Naive B cell (primary cell): ENCODE results near the gene ATP5MG. TPM values are rescaled to one million over a fixed set of nuclear protein-coding genes. Genes with fewer than 3 reads are reported as not detected.

Source experiments
- ATAC-seq, 2 donors: fragments of 150-1000 bp; cut with Tn5 transposase; 2 replicates each; pipeline ENCODE4 v1.10.0; 2021; ENCODE audit warnings: low read depth in 2 of 2, mild to moderate bottlenecking in 2 of 2, moderate library complexity in 2 of 2
- DNase-seq: peaks from one replicate; pipeline ENCODE4 v3.0.0; 2022
- H3K27ac Mint-ChIP-seq, 6 donors: one replicate each; pipeline ENCODE4 v1.8.0; 2020 to 2022; ENCODE audit warnings: mild to moderate bottlenecking in 6 of 6, mixed read lengths in 6 of 6, moderate library complexity in 5 of 6, inconsistent platforms in 2 of 6
- H3K27me3 Mint-ChIP-seq, 3 donors: one replicate each; pipeline ENCODE4 v1.8.0; 2021 to 2022; ENCODE audit warnings: mixed read lengths in 3 of 3, mild to moderate bottlenecking in 1 of 3
- H3K36me3 Mint-ChIP-seq, 2 donors: one replicate each; pipeline ENCODE4 v1.8.0; 2020 to 2022; ENCODE audit warnings: mixed read lengths in 2 of 2, inconsistent platforms in 1 of 2, mild to moderate bottlenecking in 1 of 2
- H3K4me1 Mint-ChIP-seq, 3 donors: one replicate each; pipeline ENCODE4 v1.8.0; 2020 to 2022; ENCODE audit warnings: mixed read lengths in 3 of 3, inconsistent platforms in 1 of 3, mild to moderate bottlenecking in 1 of 3, moderate library complexity in 1 of 3
- H3K4me3 Mint-ChIP-seq, 8 donors: one replicate each; pipeline ENCODE4 v1.8.0; 2020 to 2022; ENCODE audit warnings: mild to moderate bottlenecking in 8 of 8, mixed read lengths in 8 of 8, moderate library complexity in 8 of 8, inconsistent platforms in 2 of 8
- H3K9me3 Mint-ChIP-seq, 7 donors: one replicate each; pipeline ENCODE4 v1.8.0; 2020 to 2022; ENCODE audit warnings: mixed read lengths in 7 of 7, mild to moderate bottlenecking in 5 of 7, inconsistent platforms in 2 of 7, moderate library complexity in 1 of 7
- polyA plus RNA-seq, 6 donors: library from polyadenylated mRNA; unstranded; fragments of 300-500 nt; fragmentation: Illumina TruSeq; gene quantifications; one replicate each; pipeline ENCODE4 v1.2.3, GENCODE V29; 2021; ENCODE audit warnings: low read depth in 6 of 6

ATP5MG gene
- polyA plus RNA-seq, 6 donors from 2014 or later, result 418 to 680 (median 501) TPM

GRCh38 chr11:118439646-118440045, 38.2 kb downstream of the ATP5MG start:
- DNase-seq (no peak), ATAC-seq (no peak)
- Mint-ChIP-seq H3K4me3 (peak overlapping the region in 7 of 8 donors; percentile 12 to 95 (median 48)), H3K4me1 (peaks cover 67 to 77% (median 77%) of the 10 kb centered on the region in 3 donors), H3K27ac (peak overlapping the region in 4 of 6 donors; percentile 65 to 92 (median 80)), H3K9me3 (no peaks in the 10 kb centered on the region), H3K27me3 (no peaks in the 10 kb centered on the region), H3K36me3 (peaks cover 0 to 6% of the 10 kb centered on the region in 2 donors)

GRCh38 chr11:118441770-118442275, 40.4 kb downstream of the ATP5MG start:
- peak overlapping the region in 3 of 8 donors; percentile 12 to 63 (median 53) for H3K4me3 Mint-ChIP-seq
- peaks cover 76 to 88% (median 87%) of the 10 kb centered on the region in 3 donors for H3K4me1 Mint-ChIP-seq
- ATAC-seq, result no peak
- no peak for DNase-seq
- peak overlapping the region; percentile 3 to 92 (median 67) for H3K27ac Mint-ChIP-seq
- H3K9me3 Mint-ChIP-seq, result no peaks in the 10 kb centered on the region
- H3K36me3 Mint-ChIP-seq, result peaks cover 0 to 6% of the 10 kb centered on the region in 2 donors
- no peaks in the 10 kb centered on the region for H3K27me3 Mint-ChIP-seq

GRCh38 chr11:118442301-118442700, 40.9 kb downstream of the ATP5MG start:
- H3K4me1 Mint-ChIP-seq, result peaks cover 76 to 92% (median 88%) of the 10 kb centered on the region in 3 donors
- H3K27ac Mint-ChIP-seq, result peak overlapping the region in 4 of 6 donors; percentile 44 to 92 (median 72)
- ATAC-seq, result no peak
- H3K36me3 Mint-ChIP-seq, result peaks cover 0 to 6% of the 10 kb centered on the region in 2 donors
- DNase-seq, result no peak
- H3K4me3 Mint-ChIP-seq, result peak overlapping the region in 2 of 8 donors; percentile 12 to 63
- H3K27me3 Mint-ChIP-seq, result no peaks in the 10 kb centered on the region
- no peaks in the 10 kb centered on the region for H3K9me3 Mint-ChIP-seq

- Mint-ChIP-seq H3K27me3 (no peaks in the 10 kb centered on the region), H3K36me3 (peaks cover 0 to 6% of the 10 kb centered on the region in 2 donors), H3K27ac (peak overlapping the region in 5 of 6 donors; percentile 45 to 92 (median 69)), H3K4me1 (peaks cover 74 to 90% (median 86%) of the 10 kb centered on the region in 3 donors), H3K9me3 (no peaks in the 10 kb centered on the region), H3K4me3 (peak overlapping the region in 4 of 8 donors; percentile 3 to 16 (median 8))
- DNase-seq (no peak), ATAC-seq (no peak)
Measured at GRCh38 chr11:118442908-118443589, 41.6 kb downstream of the ATP5MG start.

GRCh38 chr11:118443590-118444218, 42.3 kb downstream of the ATP5MG start:
- ATAC-seq (peak; percentile 32 to 56), DNase-seq (no peak)
- Mint-ChIP-seq H3K4me3 (peak overlapping the region in 2 of 8 donors; percentile 3 to 16), H3K4me1 (peaks cover 69 to 83% (median 80%) of the 10 kb centered on the region in 3 donors), H3K27me3 (no peaks in the 10 kb centered on the region), H3K9me3 (no peaks in the 10 kb centered on the region), H3K36me3 (peaks cover 0 to 6% of the 10 kb centered on the region in 2 donors), H3K27ac (peak overlapping the region in 5 of 6 donors; percentile 13 to 92 (median 45))

- no peaks in the 10 kb centered on the region for H3K27me3 Mint-ChIP-seq
- H3K4me3 Mint-ChIP-seq, result peak overlapping the region in 1 of 8 donors; percentile 2
- H3K27ac Mint-ChIP-seq, result peak overlapping the region in 1 of 6 donors; percentile 24
- H3K9me3 Mint-ChIP-seq, result no peaks in the 10 kb centered on the region
- H3K36me3 Mint-ChIP-seq, result no peaks in the 10 kb centered on the region
- ATAC-seq (no peak), DNase-seq (no peak)
- peaks cover 52 to 65% (median 61%) of the 10 kb centered on the region in 3 donors for H3K4me1 Mint-ChIP-seq
Measured at GRCh38 chr11:118447423-118447822, 46.0 kb downstream of the ATP5MG start.

GRCh38 chr11:118448294-118448693, 46.9 kb downstream of the ATP5MG start:
- DNase-seq (no peak), ATAC-seq (no peak)
- Mint-ChIP-seq H3K9me3 (no peaks in the 10 kb centered on the region), H3K4me1 (peaks cover 51 to 63% (median 57%) of the 10 kb centered on the region in 3 donors), H3K36me3 (peaks cover 6 to 7% of the 10 kb centered on the region in 2 donors), H3K4me3 (no peak overlapping the region), H3K27me3 (no peaks in the 10 kb centered on the region), H3K27ac (no peak overlapping the region)

GRCh38 chr11:118449316-118449918, 48.0 kb downstream of the ATP5MG start:
- peaks cover 11 to 12% of the 10 kb centered on the region in 2 donors for H3K36me3 Mint-ChIP-seq
- no peak for ATAC-seq
- H3K4me3 Mint-ChIP-seq, result no peak overlapping the region
- H3K9me3 Mint-ChIP-seq, result no peaks in the 10 kb centered on the region
- DNase-seq, result no peak
- no peaks in the 10 kb centered on the region for H3K27me3 Mint-ChIP-seq
- peak overlapping the region in 2 of 6 donors; percentile 84 to 88 for H3K27ac Mint-ChIP-seq
- peaks cover 44 to 63% (median 56%) of the 10 kb centered on the region in 3 donors for H3K4me1 Mint-ChIP-seq

- Mint-ChIP-seq H3K9me3 (no peaks in the 10 kb centered on the region), H3K4me1 (peaks cover 34 to 60% (median 53%) of the 10 kb centered on the region in 3 donors), H3K36me3 (peaks cover 11 to 12% of the 10 kb centered on the region in 2 donors), H3K27ac (peak overlapping the region in 4 of 6 donors; percentile 0 to 35 (median 10)), H3K4me3 (no peak overlapping the region), H3K27me3 (no peaks in the 10 kb centered on the region)
- DNase-seq (no peak), ATAC-seq (no peak)
Measured at GRCh38 chr11:118450451-118450850, 49.0 kb downstream of the ATP5MG start.

Other genes with a start within 250 kb of the ATP5MG start
- gene SCN4B, start 248.8 kb upstream of the ATP5MG start, polyA plus RNA-seq, result not detected
- gene SCN2B, start 225.0 kb upstream of the ATP5MG start, polyA plus RNA-seq, result not detected
- gene JAML, start 176.6 kb upstream of the ATP5MG start, polyA plus RNA-seq, result 1 to 10 TPM in 5 of 6 donors, under 1 TPM in 1; 0.64 to 8.1 (median 3.3) TPM
- 1 to 10 TPM in 5 of 6 donors, under 1 TPM in 1; 0.89 to 3.2 (median 1.5) TPM for gene MPZL3, start 149.2 kb upstream of the ATP5MG start, polyA plus RNA-seq
- not detected for gene MPZL2, start 137.3 kb upstream of the ATP5MG start, polyA plus RNA-seq
- gene CD3E, start 96.9 kb upstream of the ATP5MG start, polyA plus RNA-seq, result 1 to 10 TPM in 4 of 6 donors, under 1 TPM in 2; 0.73 to 2.9 (median 1.7) TPM
- 1 to 10 TPM in 5 of 6 donors, under 1 TPM in 1; 0.39 to 3.9 (median 3.0) TPM for gene CD3D, start 58.9 kb upstream of the ATP5MG start, polyA plus RNA-seq
- gene CD3G, start 57.3 kb upstream of the ATP5MG start, polyA plus RNA-seq, result 1 to 10 TPM in 2 of 6 donors, under 1 TPM in 4; 0.09 to 2.3 (median 0.72) TPM
- 10 to 100 TPM; 19.2 to 28.3 (median 23.5) TPM for gene UBE4A, start 42.0 kb upstream of the ATP5MG start, polyA plus RNA-seq
- gene KMT2A, start 34.9 kb downstream of the ATP5MG start, polyA plus RNA-seq, result 10 to 100 TPM in 5 of 6 donors, 1 to 10 TPM in 1; 5.2 to 42.2 (median 17.1) TPM
- gene TTC36, start 125.9 kb downstream of the ATP5MG start, polyA plus RNA-seq, result not detected
- gene TMEM25, start 129.6 kb downstream of the ATP5MG start, polyA plus RNA-seq, result 10 to 100 TPM in 1 of 6 donors, 1 to 10 TPM in 5; 5.1 to 10.1 (median 7.7) TPM
- gene IFT46, start 164.3 kb downstream of the ATP5MG start, polyA plus RNA-seq, result 1 to 10 TPM; 3.5 to 9.6 (median 6.3) TPM
- 100 to 1,000 TPM in 5 of 6 donors, 10 to 100 TPM in 1; 97.1 to 135 (median 122) TPM for gene ARCN1, start 170.8 kb downstream of the ATP5MG start, polyA plus RNA-seq
- gene PHLDB1, start 206.0 kb downstream of the ATP5MG start, polyA plus RNA-seq, result under 1 TPM in 1 of 6 donors, not detected in 5; 0.54 TPM